ENCODE data around the gene LRRC45.
A peak's percentile ranks its signal among the peaks of the same experiment; 100 is the strongest.

Gene LRRC45

DNA sequence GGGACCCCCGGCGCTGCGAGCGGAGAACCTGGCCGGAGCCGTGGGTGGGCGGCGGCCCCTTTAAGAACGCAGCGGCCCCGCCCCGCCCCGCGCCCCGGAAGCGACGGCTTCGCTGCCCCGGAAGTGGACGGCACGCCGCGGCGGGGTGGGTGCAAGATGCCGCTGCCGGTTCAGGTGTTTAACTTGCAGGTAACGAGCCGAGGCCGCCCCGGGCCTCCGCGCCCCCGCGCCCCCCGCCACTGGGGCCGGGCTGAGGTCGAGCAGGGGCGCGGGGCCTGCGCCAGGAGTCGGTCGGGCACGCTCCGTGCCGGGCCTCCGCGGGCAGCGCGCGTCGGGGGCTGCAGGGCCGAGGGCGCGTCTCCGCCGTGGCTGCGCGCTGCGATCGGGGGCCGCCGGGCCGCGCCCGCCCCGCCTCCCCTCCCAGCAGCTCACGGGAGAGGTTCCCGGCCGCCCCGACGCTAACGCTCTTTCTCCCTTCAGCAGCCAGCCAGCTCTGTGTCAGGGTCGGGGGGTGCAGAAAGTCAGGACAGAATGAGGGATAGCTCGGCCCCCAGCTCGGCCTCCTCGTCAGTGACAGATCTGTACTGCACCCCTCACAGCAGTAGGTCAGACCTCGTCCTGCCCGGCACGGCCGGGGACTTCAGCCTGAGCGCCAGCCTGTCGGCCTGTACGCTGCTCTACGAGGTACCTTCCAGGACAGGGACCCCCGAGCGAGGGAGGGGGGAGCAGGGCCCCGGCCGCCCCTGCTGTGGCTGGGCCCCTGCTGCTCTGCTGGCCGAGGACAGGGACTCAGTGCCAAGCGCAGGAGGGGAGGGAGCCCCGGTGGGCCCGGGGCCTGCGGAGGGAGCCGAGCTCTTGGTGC lies 28.9 kb downstream of the LRRC45 start, which contains the start of the genes GPS1 and RFNG:
Gene GPS1, plus strand, starts transcription at position 123 of the 862 bp plus-strand sequence. Its CDS starts 34 bp downstream, at position 157.
Gene RFNG, minus strand, starts transcription at position 36 of the 862 bp plus-strand sequence. CDS start 45 bp downstream, outside the sequence.
- DNase-seq (ENCODE audit: low read depth): peak; percentile 68

DNA sequence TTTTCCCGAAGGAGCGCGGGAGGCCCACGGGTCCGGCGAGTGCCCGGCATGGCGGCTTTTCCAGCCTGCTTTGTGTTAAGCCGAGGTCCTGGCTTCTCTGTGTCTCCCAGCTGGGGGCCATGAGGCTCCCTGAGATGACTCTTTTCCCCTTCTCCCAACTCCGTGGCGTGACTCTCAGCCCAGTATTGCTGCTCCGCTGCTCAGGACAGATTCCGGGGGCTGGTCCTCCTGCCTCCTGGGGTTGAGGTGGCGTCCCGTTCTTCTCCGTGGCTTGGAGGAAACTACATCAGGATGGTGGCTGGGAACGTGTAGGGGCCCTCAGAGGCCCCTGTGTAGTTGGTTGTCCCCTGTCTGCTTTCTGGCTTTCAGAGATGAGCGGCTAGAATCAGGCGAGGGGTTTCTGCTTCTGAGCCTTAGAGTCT lies 29.5 kb downstream of the LRRC45 start:
- DNase-seq (ENCODE audit: low read depth): no peak

DNA sequence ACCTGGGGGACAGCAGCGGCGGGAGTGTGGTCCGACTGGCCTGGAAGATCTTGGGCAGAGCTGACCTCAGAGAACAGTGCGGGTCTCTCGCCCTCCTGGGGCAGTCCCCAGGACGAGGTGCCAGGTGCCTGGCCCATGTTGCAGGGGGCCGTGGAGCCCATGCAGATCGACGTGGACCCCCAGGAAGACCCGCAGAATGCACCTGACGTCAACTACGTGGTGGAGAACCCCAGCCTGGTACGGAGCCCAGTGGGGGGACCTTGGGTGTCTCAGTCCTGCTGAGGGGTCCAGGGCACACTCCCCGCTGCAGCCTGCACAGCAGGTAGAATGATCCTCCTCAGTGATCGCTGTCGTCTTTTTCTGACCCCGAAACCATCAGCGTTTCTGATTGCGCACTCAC lies 30.0 kb downstream of the LRRC45 start:
- DNase-seq (ENCODE audit: low read depth): no peak

DNA sequence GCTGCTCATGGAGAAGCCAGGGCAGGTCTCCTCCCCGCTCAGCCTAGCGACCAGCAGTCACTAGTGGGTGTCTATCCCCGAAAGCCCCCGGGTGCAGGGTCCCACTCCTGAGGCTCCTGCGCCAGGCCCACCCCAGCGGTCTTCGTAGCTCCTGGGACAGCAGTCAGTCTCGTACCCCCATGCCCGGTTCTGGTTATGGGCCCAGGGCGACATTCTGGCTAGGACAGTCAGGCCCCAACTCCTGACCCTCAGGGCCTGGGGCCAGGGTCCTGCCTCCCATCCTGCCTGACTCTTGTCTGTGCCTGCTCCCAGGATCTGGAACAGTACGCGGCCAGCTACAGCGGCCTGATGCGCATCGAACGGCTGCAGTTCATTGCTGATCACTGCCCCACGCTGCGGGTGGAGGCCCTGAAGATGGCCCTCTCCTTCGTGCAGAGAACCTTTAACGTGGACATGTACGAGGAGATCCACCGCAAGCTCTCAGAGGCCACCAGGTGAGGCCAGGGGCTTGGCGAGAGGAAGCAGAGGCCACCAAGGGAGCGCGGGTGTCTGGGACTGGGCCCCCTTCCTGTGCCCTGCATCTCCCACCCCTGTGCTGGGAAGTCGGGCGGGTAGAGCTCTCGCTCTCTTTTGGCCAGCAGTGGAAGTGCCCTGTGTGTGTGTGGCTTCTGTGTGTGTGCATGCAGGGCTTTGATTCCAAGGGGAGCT lies 30.6 kb downstream of the LRRC45 start:
- DNase-seq (ENCODE audit: low read depth): no peak

DNA sequence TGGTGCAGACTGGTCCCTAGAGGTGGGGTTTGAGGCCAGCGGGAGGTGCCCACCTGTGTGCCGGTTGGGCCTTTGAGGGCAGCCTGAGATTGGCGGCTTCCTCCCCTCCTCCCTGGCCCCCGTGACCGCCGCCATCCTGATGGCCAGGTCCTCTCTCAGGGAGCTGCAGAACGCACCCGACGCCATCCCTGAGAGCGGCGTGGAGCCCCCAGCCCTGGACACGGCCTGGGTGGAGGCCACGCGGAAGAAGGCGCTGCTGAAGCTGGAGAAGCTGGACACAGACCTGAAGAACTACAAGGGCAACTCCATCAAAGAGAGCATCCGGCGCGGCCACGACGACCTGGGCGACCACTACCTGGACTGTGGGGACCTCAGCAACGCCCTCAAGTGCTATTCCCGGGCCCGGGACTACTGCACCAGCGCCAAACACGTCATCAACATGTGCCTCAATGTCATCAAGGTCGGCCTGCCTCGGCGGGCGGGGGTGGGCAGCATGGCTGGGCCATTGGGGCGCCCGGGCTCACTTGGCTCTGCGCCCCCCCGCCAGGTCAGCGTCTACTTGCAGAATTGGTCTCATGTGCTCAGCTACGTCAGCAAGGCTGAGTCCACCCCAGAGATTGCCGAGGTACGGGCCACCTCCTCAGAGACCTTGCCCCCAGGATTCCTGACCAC lies 31.4 kb downstream of the LRRC45 start:
- DNase-seq (ENCODE audit: low read depth): no peak

DNA sequence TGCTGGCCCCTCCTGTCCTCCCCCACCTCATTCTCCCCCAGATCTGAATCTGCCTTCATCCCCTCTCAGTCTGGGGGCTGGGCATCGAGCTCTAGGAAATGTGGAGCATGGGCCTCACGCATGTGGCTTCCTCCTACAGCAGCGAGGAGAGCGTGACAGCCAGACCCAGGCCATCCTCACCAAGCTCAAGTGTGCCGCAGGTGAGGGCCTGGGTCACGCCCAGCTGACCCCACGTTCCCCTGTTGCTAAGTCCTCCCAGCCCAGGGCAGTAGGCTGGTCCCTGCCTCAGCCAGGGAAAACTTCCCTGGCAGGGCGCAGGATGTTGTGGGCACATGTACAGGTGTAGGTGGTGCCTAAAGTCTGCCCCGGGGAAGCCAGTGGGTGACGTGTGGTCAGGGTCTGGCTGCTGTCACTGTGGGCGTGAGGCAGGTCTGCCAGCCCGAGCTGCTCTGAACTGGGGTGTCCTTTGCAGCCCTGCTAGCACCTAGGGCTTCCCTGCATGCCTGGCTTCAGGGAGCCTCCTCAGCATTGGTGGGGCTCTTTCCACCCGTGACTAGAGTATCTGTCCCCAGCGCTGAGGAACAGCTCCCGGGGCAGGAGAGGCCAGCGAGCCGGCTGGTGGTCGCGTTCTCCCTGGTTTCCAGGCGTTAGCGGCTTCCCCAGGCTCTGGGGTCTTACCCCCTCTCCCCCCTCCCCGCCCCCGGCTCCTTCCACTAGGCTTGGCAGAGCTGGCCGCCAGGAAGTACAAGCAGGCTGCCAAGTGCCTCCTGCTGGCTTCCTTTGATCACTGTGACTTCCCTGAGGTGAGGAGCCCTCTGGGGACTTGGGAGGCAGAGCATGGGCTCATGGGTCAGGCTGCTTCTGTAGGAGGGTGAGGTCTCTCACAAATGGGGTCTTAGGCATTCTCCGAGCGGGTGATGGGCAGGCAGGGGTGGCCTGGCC lies 32.2 kb downstream of the LRRC45 start:
- no peak for DNase-seq (ENCODE audit: low read depth)

DNA sequence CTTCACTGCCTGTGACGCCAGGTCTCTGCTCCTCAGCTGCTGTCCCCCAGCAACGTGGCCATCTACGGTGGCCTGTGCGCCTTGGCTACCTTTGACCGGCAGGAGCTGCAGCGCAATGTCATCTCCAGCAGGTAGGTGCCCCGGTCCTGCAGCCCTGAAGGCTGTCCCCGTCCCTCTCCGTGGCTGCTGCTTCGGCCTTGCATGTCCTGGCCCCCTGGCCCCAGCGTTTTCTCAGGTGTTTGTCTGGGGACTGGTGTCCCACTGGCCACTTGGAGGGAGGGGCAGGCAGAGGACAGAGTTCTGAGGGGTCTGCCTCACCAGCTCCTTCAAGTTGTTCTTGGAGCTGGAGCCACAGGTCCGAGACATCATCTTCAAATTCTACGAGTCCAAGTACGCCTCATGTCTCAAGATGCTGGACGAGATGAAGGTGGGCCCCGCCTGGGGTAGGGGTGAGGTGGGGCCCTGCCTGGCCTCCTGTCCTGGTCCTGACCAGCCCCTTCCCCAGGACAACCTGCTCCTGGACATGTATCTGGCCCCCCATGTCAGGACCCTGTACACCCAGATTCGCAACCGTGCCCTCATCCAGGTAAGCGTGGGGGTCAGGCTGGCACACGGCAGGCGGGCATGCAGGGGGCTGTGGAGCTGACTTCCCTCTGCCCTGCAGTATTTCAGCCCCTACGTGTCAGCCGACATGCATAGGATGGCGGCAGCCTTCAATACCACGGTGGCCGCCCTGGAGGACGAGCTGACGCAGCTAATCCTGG lies 33.0 kb downstream of the LRRC45 start:
- DNase-seq (ENCODE audit: low read depth): no peak

DNA sequence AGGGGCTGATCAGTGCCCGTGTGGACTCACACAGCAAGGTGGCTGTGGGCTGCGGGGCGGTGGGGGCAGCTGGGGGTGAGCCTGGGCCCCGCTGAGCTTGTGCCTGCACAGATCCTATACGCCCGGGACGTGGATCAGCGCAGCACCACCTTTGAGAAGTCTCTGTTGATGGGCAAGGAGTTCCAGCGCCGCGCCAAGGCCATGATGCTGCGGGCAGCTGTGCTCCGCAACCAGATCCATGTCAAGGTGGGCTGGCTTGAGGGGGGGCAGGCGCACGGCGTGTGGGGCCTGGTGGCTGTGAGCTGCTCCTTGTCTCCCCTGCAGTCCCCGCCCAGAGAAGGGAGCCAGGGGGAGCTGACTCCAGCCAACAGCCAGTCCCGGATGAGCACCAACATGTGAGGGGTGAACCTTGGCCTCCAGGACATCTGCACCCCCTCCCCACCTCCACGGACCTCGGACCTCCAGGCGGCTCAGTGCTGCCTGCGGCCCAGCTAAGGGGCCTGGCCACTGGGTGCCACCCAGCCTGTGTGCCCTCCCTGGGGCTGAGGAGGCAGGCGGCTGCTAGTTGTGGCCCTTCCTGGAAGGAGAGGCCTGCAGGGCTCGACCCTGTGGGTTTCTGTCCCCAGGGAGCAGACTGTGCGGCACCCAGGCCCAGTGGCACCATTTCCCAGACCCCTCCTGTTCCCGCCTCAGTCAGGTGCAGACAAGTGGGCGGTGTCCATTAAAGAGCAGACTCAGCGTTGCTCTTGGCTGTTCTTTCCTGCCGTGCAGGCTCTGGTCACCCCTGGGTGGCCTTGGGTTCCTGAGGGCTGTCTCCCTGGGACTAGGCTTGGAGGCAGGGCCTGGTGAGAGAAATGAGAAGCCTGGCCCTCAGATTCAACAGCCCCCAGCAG lies 33.9 kb downstream of the LRRC45 start:
- no peak for DNase-seq (ENCODE audit: low read depth)

DNA sequence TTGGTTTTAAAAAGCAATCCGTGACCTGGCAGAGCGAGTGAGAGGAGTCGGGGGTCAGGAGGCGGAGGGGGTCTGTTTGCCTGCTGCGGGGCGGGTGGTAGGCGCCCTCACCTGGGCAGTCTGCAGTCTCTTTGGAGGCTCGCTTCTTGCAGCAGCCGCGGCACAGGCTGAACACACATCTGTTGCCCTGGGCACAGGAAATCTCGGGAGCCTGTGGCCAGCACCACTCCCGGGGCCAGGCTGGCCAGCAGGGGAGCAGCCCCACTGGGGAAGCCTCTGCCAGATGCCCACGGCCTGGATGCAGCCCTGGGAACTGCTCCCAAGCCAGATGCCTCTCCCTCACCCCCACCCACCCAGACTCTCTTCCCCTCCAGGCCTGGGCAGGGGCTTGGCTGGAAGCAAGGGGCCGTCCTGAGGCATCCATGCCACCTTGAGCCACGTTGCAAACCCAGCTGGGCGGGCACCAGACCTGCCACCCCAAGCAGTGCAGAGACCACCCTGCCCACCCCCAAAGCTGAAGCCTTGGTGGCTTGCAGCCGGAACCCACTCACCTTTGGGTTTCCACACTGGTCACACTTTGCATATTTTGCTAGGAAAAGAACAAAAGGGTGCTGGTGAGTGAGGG lies 35.2 kb downstream of the LRRC45 start:
- DNase-seq (ENCODE audit: low read depth): no peak

DNA sequence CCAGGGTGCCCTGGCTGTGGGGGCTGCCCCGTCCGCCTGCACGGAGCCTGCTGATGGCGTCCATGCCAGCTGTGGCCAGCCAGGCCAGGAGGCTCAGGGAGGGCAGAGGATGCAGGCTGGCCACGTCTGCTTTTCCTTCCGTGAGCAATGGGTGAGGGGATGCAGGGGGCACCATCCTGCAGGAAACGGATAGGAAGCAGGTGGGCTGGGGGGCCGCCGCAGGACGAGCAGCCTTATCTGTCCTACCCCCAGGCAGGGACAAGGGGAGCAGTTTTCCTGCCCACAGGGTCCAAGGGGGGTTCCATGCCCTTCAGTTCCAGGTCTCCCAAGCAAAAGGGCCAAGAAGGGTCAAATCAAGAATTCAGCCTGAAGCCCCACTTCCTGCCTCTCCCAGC lies 35.7 kb downstream of the LRRC45 start:
- no peak for DNase-seq (ENCODE audit: low read depth)

DNA sequence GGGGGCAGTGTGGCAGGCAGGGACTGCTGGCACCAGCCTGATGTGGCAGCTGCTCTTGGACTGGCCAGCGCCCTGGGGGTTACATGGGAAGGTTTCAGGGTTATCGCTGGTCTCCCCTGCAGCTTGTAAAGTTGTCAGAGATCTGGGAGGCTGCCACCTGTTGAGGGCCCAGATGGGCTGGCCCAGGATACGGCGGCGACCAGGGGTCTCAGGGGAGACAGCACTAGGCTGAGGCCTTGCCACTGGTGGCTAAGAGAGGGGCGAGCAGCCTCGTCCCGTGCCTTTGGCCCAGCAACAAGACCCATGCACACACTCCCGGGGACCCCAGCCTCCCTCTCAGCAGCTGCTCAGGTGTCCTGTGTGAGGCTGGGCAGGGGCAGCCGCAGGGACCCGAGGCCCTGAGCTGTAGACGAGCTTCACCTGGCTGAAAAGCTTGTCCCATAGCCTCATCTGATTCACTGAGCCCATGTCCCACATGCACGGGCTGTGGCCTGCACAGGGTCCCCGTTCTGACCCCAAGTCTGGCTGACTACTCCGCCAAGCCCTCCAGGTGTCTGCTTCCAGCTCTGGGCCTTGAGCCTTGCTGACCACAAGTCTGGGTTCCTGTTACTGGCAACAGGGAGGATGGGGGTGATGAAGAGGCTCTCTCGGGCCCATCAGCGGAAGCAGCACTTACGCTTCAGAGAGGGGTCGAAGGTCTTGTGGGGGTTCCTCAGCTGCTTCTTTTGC lies 36.3 kb downstream of the LRRC45 start:
- no peak for DNase-seq (ENCODE audit: low read depth)

DNA sequence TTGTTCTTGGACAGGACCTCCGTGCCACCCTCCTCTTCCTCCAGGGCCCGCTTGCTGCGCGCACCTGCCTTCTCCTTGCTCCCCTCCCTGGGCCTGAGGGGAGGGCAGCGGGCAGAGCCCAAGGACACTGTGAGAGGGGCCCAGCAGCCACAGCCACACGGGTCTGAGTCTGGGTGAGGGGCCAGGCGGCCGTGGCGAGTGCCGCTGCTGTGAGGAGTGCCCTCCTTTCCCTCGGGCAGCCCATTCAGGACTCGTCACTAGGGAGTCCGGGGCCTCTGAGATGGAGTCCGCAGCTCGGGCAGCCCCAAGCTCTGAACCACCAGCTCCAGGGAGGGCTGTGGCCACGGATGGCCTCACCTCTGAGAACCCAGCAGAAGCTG lies 36.9 kb downstream of the LRRC45 start:
- DNase-seq (ENCODE audit: low read depth): no peak

DNA sequence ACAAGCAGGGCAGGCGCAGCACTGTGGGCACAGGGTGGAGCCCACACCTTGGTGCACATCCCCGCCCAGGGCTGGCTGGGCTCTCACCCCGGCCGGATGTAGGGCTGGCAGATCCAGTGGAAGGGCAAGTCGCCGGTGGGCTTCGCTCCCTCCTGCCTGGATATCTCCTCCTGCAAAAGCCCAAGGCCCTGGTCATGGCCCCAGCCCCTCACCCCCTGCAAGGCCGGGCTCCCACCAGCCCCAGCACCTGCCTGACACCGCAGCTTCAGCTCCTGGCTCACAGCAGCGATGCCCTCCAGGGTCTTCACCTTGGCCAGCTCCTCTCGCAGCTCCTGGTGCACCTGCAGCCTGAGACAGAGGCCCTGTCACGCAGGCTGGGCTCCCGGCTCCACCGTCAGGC lies 37.5 kb downstream of the LRRC45 start:
- no peak for DNase-seq (ENCODE audit: low read depth)

DNA sequence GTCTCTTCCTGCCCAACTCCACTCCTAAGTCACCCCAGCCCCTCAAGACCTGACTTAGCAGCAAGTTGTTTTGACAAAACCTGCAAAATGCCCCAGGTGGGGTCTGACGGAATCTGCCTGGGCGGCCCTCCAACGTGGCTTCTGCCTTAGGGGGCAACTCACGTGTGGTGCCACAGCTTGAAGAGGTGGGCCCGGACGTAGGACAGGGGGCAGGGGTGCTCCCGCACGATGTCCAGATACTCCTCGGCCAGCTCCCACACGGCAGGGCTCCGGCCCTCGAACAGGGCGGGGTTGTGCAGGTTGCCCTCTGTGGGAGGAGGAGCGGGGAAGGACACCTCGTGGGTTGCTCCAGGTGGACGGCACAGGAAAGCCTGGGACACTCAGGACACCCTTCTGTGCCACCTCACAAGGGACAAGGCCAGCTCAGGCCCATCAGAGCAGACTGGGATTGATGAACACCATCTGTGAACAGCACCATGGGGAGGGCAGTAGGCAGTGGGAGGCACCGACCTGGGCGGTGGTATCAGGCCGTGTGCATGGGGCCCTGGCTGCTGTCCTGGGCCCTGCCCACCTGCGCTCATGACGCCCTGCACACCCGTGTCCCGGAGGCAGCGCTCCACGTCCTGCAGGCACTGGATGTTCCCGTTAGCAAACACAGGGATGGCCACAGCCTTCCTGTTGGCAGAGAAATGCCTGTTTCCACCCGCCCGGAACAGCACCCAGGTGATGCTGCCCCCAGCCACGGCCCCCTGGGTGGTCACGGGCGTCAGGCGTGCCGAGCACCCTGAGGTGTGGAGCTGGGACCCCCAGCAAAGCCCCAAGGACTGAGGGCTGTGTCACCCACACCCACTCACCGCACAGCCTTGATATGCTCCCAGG lies 38.2 kb downstream of the LRRC45 start:
- no peak for DNase-seq (ENCODE audit: low read depth)

DNA sequence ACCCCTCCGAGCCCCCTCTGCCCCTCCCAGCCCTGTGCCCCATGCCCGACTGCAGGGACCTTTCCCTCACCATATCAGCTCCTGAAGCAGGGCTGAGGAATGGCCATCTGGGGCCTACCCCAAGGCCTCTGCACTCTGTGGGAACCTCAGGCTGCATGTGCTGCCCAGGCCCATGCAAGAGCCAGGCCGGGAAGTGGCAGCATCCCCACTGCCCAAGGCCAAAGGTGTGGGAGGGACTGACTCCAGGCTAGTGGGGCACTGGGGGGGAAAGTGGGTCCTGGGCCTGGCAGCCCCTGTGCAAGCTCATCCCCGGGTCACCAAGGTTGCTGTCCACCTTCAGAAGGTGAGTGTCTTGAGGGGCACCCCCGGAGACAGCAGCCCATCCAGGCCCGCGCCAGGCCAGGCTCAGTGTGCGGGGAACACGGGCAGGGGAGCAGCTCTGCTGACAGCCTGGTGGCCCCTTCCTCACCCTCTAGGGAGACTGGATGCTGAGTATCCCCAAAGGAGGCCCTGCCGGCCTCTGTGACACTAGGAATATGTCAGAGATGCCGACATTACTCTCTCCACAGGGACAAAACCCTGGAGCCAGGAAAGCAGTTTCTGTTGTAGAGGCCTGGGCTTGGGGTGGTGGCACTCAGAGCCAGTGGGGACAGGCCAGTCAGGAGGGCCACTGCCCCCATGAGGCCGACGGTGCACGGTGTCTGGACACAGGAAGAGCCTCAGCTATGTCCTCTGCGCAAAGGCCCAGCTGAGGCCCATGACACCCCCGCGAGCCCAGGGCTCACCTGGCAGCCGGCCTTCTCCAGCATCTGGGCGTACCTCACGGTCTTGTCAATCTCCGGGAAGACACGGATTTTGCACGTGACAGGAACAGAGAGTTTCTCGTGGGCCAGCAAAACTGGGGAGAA lies 39.2 kb downstream of the LRRC45 start:
- DNase-seq (ENCODE audit: low read depth): no peak

DNA sequence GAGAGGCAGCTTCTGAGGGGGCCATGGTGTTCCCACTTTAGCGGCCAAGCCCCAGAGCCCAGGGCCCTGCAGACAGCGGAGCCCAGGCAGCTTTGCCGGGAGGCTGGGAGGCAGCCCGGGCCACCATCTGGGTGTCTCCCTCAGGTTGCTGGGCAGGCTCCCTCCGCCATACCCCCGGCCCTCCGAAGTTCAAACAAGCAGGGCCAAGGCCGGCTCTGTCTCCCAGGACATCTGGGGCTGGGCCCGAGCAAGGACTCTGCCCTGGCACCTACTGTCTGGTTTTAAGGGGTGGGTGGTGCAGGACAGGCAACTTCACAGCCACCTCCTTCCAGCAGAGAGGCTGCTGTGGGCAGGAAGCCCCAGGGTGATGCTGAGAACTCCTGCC lies 39.9 kb downstream of the LRRC45 start:
- no peak for DNase-seq (ENCODE audit: low read depth)
